Spleen (tissue), 7 donors: ENCODE data around the gene THAP7.

ENCODE experiments used
- POLR2A ChIP-seq, 3 donors: fragments of 450-650 bp; IDR thresholded peaks; one replicate each; pipeline ENCODE4 v1.5.1; 2017; ENCODE audit warnings: antibody characterized with exemption in 3 of 3, mild to moderate bottlenecking in 1 of 3
- TF ChIP-seq, protein P1 (sequence below), 11 experiments: fragments of 200-600 bp in 7 of 11; fragments of 450-650 bp in 4 of 11; sonication (generic) in 4 of 11; IDR thresholded peaks in 8 of 11; conservative IDR thresholded peaks in 3 of 11; 1 replicate in 7 of 11; 2 replicates in 4 of 11; pipeline versions ENCODE4 v1.4.0 to v1.8.0; 2016 to 2021; ENCODE audit warnings: antibody characterized with exemption in 11 of 11, inconsistent platforms in 4 of 11, mild to moderate bottlenecking in 1 of 11
- donor health status: DM: no; HTN: no; CAD: no; lungs with moderate emphysema.
- donor health status: DM: no; HTN: no; CAD: no.
- donor health status: DM: no; HTN: no; CAD: no.

- no peak for TF ChIP-seq POLR2A (IDR thresholded peaks at IDR 0.05)
- TF ChIP-seq, protein P1, sequence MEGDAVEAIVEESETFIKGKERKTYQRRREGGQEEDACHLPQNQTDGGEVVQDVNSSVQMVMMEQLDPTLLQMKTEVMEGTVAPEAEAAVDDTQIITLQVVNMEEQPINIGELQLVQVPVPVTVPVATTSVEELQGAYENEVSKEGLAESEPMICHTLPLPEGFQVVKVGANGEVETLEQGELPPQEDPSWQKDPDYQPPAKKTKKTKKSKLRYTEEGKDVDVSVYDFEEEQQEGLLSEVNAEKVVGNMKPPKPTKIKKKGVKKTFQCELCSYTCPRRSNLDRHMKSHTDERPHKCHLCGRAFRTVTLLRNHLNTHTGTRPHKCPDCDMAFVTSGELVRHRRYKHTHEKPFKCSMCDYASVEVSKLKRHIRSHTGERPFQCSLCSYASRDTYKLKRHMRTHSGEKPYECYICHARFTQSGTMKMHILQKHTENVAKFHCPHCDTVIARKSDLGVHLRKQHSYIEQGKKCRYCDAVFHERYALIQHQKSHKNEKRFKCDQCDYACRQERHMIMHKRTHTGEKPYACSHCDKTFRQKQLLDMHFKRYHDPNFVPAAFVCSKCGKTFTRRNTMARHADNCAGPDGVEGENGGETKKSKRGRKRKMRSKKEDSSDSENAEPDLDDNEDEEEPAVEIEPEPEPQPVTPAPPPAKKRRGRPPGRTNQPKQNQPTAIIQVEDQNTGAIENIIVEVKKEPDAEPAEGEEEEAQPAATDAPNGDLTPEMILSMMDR (IDR thresholded peaks at IDR 0.05 in 8 of 11, conservative IDR thresholded peaks at IDR 0.05 in 3 of 11) = no peak
These were observed 29.0 kb upstream of the THAP7 start for GRCh38 chr22:21030621-21031544.
